AG09309 (cell line): ENCODE measurements around the gene SNF8.

ENCODE experiments used
- DNase-seq: peaks from one replicate; pipeline ENCODE4 v3.0.0-alpha.2; 2010; ENCODE audit warnings: low read depth
- H3K4me3 ChIP-seq: 2 replicates; pipeline ENCODE4 v1.5.1; 2011; ENCODE audit warnings: mild to moderate bottlenecking, low read depth, low read length, moderate library complexity; ENCODE audit not compliant: control insufficient read depth
- CTCF ChIP-seq: IDR thresholded peaks from 2 replicates; pipeline ENCODE4 v1.5.1; 2011; ENCODE audit warnings: mild to moderate bottlenecking, low read depth, low read length, inconsistent platforms; ENCODE audit not compliant: insufficient read depth, control insufficient read depth; ENCODE audit errors: missing control alignments

The SNF8 gene

GRCh38 chr17:48893646-48894508 lies 50.8 kb downstream of the SNF8 start:
- TF ChIP-seq CTCF = no peak
- DNase-seq = no peak
- H3K4me3 ChIP-seq = peak overlapping the region; percentile 73

- H3K4me3 ChIP-seq = peak overlapping the region; percentile 73
- TF ChIP-seq CTCF = no peak
- DNase-seq = no peak
These were observed 51.5 kb downstream of the SNF8 start for GRCh38 chr17:48892940-48893645.

- no peak for TF ChIP-seq CTCF
- no peak for DNase-seq
- no peak overlapping the region for H3K4me3 ChIP-seq
These were observed 54.6 kb downstream of the SNF8 start for GRCh38 chr17:48890086-48890485.

- no peak overlapping the region for H3K4me3 ChIP-seq
- TF ChIP-seq CTCF = no peak
- DNase-seq = no peak
These were observed 61.5 kb downstream of the SNF8 start for GRCh38 chr17:48883171-48883570.

DNA sequence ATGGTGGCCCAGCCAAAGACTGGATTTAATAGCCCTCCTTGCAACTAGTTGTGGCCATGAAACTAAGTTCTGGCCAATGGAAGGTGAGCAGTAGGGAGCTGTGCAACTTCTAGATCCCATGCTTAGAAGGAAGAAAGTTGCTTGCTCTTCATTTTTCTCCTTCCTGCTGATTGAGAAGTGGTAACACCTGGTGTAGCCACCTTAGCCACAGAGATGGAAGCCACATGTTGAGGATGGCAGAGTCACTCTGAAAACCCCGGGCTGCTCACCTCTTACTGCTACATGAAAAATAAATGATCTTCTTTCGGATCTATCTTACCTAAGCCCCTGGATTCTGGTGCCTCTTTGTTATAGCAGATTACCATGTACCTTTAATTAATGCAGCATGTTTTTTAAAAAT lies 62.4 kb downstream of the SNF8 start:
- DNase-seq = no peak
- TF ChIP-seq CTCF = no peak
- no peak overlapping the region for H3K4me3 ChIP-seq
